Activated naive CD4-positive, alpha-beta T cell treated with anti-CD3 and anti-CD28 coated beads, Interleukin-2, amount 50 U/mL, for 24 hours (primary cell): ENCODE results near the gene CILP.
A peak's percentile ranks its signal among the peaks of the same experiment; 100 is the strongest.

Experiments used
- H3K27ac Mint-ChIP-seq: one replicate; pipeline ENCODE4 v1.8.0; 2021; ENCODE audit warnings: mild to moderate bottlenecking, mixed read lengths
- H3K27me3 Mint-ChIP-seq: one replicate; pipeline ENCODE4 v1.8.0; 2021; ENCODE audit warnings: mixed read lengths
- H3K36me3 Mint-ChIP-seq: one replicate; pipeline ENCODE4 v1.8.0; 2021; ENCODE audit warnings: mixed read lengths
- H3K4me1 Mint-ChIP-seq: one replicate; pipeline ENCODE4 v1.8.0; 2021; ENCODE audit warnings: mixed read lengths
- H3K4me3 Mint-ChIP-seq: one replicate; pipeline ENCODE4 v1.8.0; 2021; ENCODE audit warnings: mild to moderate bottlenecking, mixed read lengths
- H3K9me3 Mint-ChIP-seq: one replicate; pipeline ENCODE4 v1.8.0; 2021; ENCODE audit warnings: mixed read lengths

Gene CILP

DNA sequence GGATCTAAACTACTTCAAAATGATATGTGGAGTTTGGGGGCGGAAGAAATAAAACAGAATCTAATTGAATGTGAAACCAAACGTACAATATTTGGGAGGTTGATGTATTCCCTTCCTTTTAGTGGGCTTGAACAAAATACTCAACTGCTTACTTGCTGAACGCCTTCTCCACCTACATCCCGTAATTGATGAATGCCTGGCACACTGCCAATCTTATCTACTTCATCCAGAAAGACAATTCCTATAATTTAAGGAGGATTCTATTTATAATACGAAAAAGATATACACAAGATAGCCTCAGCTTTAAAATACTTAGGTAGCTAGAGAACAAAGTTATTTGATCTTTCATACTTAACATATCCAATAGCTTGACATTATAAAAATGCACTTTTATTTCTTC lies 54.6 kb downstream of the CILP start:
- Mint-ChIP-seq H3K27ac (peak overlapping the region; percentile 4), H3K36me3 (peaks cover 15% of the 10 kb centered on the region), H3K27me3 (no peaks in the 10 kb centered on the region), H3K4me3 (no peak overlapping the region), H3K9me3 (no peaks in the 10 kb centered on the region), H3K4me1 (peaks cover 3% of the 10 kb centered on the region)

DNA sequence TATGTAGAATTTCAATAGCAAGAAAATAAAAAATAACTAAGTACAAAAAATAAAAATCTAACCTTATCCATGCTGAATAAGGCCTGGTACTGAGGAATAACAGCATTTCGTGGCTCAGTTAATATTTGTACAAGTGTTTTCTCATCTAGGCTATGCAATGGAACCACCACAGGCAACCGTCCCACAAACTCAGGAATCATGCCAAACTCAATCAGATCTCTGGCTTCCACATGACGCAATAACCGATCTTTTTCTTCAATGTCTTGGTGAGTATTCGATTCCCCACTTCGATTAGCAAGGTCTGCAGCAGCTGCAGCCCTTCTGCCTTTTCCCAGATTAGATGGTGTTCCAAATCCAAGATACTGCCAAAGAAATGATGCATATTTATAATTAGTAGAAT lies 56.6 kb downstream of the CILP start:
- peaks cover 15% of the 10 kb centered on the region for H3K36me3 Mint-ChIP-seq
- no peak overlapping the region for H3K4me3 Mint-ChIP-seq
- no peak overlapping the region for H3K27ac Mint-ChIP-seq
- H3K4me1 Mint-ChIP-seq, result no peaks in the 10 kb centered on the region
- no peaks in the 10 kb centered on the region for H3K9me3 Mint-ChIP-seq
- no peaks in the 10 kb centered on the region for H3K27me3 Mint-ChIP-seq

DNA sequence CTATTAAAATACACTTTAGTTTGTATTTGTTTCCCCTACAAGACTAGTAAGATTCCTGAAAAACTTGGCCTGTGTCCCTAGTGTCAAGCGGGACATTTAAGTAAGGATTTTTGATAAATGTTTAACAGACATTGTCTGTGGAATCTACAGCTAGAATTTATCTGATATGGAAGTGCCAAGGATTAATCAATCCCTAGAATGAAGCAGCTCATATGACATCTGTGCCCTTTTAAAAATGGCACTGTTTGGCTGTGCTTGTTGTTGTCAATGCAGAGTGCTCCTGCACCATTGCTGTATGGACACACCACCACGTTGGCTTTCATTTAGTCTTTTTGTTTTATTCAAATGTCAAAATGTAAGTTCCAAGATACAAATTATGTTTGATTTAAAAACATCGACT lies 63.4 kb downstream of the CILP start:
- Mint-ChIP-seq H3K27me3 (no peaks in the 10 kb centered on the region), H3K4me1 (no peaks in the 10 kb centered on the region), H3K4me3 (no peak overlapping the region), H3K27ac (no peak overlapping the region), H3K9me3 (no peaks in the 10 kb centered on the region), H3K36me3 (peaks cover 8% of the 10 kb centered on the region)

DNA sequence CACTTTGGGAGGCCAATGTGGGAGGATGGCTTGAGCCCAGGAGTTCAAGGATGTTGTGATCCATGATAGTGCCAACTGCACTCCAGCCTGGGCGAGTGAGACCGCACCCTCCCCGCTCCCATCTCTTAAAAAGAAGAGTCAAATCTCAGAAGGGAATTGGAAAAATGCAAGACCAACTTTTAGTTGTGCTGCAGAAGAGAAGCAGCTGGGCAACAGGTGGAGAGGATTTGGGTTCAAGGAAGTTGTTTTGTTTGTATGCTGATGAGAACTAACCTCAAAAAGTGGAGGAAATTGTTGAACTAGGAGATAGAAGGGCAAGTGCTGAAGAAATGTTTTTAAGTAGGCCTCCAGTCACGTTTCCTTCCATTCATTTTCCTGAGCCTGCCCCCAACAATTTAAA lies 64.8 kb downstream of the CILP start:
- Mint-ChIP-seq H3K4me3 (no peak overlapping the region), H3K9me3 (no peaks in the 10 kb centered on the region), H3K27ac (peak overlapping the region; percentile 32), H3K27me3 (no peaks in the 10 kb centered on the region), H3K4me1 (no peaks in the 10 kb centered on the region), H3K36me3 (peaks cover 4% of the 10 kb centered on the region)
